NOMO-1 treated with DMSO at 0.1 percent for 48 hours (cell line): ENCODE results near the gene VOPP1.

Experiments
- DNase-seq: peaks from one replicate; lab custom pipeline; 2025; ENCODE audit not compliant: unreplicated experiment; lab: John Stamatoyannopoulos, UW

The VOPP1 gene

DNA sequence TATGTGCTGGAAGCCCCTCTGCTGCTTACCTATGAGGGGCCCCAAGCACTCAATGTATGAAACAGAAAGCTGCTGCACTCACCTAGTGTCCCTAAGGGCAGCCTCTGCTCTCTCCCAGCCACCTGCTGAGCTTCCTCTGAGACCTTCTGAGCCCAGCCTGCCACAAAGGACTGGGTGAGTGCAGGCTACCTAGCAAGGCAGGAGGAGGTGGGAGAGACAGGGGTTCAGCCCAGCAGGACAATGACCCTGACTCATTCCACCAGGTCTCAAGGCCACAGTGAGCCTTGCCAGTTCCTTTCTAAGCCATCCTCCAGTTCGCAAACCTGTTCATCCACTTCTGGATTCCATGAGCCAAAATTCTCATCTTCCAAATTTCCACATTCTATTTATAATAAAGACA is 16.3 kb downstream of the VOPP1 start:
- no peak for DNase-seq

- no peak for DNase-seq
Observed at GRCh38 chr7:55555160-55555559, 17.1 kb downstream of the VOPP1 start.

- no peak for DNase-seq
Observed at GRCh38 chr7:55554038-55554437, 18.3 kb downstream of the VOPP1 start.

DNA sequence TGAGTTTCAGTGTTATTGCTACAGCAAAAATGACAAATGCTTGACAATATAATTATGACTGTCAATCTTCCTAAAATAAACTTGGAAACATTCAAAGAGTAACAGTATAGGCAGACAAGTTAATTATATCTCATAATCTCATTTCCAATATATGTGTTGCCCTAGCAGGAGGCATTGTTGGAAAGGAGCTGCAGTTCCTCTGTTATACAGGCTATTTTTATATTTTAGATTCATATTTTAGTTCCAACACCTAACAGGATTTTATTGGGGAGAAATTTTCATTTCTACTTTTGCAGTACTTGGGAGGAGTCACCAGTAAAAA is 19.3 kb downstream of the VOPP1 start:
- DNase-seq: no peak

DNA sequence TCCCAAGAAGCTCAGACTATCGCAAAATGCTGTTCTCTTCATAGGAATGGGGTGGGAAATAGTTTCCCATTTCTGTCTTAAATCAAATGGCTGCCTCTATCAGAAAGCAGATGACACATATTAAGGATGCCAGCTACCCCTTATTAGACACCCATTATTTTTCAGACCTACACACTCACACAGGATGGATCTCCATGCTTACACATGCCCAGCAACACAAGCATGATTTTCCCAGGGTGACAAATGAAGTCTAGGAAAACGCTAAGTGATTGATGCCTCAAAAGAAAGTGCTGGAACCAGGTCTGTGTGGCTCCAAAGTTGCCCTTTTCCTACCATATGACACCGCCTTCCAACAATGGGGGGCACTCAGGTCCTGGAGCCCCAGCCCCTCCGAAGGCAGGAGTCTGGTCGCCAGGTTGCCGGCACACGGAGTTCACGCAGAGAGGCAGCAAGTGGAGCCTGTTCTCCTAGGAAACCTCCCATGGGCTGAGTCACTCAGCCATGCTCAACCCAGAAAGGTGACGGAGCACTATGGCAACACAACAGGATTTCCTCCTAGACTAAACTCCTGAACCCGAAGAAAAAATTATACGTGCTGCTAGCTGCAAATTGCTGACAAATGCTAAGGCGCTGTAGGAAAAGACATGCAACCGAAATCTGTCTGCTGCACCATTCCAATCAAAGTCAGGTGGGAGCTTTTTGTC is 19.8 kb downstream of the VOPP1 start:
- no peak for DNase-seq

DNA sequence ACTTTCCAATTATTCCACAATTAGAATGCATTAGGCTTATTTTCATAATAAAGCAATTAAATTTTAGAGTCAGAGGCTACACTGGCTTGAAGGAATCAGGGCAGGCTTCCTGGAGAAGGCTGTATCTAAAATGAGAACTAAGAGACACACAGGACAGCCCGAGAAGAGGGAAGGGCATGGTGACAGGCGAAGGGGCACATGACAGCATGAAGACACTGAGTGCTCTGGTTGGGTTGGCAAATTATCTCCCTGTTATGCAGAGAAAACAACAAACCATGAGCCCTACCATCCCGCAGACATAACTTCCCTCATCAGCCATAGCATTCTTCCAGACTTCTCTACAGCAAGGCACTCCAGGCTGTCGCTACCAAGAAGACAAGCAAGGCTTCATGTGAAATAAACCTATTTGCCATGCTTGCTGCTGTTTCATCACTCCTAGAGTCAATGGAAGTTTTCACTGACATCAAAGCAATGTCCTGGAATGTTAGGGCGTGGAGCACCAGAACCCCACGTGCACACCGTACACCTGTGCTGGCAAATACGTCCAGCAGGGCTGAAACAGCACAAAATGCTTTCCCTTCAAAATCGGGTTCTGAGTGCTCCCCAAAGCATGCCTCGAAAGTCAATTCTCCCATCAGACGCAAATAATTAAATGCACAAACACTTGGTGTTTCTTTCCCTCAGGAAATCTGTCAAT is 21.3 kb downstream of the VOPP1 start:
- DNase-seq: no peak

GRCh38 chr7:55550010-55550663 is 22.2 kb downstream of the VOPP1 start:
- DNase-seq: no peak

DNA sequence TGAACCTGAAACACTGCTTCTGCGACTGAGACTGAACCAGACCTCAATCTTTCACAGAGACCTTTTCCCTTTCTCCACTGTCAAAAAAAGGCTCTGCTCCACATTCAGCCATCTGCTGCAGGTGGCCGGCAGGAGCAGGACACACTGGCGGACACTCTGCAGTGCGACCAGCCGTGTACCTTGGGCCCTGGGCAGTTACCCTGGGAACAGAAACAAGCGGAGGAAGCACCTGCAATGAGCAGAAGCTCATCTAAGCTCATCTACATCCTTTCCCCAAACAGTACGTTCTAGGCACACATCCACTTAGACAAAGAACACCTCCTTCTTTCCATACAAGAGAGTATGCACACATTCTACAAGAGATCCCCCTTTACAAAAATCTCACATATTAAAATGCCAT is 22.8 kb downstream of the VOPP1 start:
- DNase-seq: no peak

DNA sequence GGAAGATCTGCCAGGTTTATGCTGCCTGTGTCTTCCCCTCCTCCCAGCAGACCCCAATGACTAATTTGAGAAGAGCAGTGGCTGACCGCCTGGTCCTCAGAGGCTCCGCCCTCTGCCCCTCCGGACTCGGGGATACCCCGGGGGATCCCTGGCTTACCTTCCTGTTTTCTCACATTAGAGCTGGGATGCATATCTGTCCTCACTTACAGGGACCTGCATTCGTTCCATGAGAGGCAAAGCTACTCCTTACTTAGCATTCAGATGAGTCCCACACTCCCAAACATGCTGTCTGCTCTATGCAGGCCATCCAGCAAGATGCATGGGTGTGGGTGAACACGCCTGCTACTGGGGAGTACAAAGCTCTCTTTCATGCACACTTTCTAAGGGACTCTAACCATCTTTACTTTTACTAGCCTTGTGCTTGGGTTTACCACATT is 24.0 kb downstream of the VOPP1 start:
- no peak for DNase-seq

DNA sequence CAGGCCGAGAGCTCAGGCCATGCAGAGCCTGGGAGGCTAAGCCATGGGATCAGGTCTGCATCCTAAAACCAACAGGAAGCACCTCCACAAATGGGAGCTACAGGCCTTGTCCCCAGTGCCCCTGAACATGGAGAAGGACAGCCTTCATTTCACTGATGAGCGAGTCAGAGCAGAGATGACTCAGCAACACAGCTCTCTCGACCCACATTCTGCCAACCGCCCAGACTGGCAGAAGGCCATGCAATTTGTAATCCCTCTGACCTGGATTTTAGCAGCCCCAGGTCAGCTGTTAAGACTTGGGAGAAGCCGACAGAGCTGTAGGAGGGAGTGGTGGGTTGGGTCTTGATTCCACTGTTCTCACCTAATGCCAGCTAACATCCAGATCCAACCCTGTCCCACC is 25.5 kb downstream of the VOPP1 start:
- peak; percentile 6 for DNase-seq

GRCh38 chr7:55545496-55545895 is 26.8 kb downstream of the VOPP1 start:
- no peak for DNase-seq

DNA sequence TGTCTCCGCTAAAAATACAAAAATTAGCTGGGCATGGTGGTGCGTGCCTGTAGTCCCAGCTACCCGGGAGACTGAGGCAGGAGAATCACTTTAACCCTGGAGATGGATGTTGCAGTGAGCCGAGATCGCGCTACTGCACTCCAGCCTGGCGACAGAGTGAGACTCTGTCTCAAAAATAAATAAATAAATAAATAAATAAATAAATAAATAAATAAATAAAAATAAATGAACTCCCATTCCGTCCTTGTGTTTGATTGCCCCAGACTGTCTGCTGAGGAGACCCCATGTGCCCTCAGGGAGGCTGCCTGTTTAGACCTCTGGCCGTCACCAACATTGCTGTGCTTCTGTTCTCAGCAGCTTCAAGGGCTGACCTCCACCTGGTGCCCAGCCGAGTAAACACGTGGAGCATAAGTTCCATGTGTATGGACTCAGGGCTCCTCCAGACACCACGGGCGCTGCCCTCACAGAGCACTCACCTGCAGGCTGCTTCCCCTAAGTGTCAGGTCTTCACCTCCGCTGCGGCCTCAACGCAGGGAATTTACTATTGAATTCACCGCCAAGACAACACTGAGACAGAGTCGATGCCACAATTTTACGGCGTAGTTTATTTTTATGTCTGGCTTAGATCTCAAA is 32.0 kb downstream of the VOPP1 start:
- DNase-seq: no peak

DNA sequence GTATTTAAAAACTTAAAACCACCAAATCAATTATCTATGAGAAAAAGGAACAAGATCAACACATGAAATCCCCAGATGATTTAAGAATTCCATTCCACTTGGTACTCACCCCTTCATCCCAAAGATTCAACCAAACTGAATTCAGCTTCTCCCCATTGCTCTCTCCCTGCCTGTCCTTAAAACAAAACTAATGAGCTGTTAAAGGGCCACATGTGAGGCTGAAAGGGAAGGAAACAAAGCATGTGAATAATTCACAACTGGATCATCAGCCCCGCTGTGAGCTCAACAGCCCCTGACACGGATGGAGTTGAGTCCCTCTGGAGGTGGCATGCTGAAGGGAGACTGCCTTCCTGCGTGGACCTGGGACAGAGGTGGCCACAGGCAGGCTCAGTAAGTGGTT is 32.9 kb downstream of the VOPP1 start:
- no peak for DNase-seq

DNA sequence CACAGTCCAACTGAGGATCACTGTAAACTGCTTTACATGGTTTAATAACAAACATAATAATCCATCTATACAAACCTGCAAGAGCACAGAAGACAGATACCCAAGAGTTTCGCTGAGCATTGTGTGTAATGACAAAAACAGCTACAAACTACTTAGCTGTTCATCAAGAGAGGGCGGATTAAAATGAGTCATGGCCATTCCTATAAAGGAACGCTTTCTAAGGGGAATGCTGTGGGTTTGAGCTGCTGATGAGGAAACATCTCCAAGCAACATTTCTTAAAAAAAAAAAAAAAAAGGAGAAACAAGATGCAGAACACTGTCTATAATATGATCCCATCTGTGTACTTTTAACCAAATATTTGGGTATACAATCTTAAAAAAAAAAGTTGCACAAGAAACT is 33.8 kb downstream of the VOPP1 start:
- no peak for DNase-seq

DNA sequence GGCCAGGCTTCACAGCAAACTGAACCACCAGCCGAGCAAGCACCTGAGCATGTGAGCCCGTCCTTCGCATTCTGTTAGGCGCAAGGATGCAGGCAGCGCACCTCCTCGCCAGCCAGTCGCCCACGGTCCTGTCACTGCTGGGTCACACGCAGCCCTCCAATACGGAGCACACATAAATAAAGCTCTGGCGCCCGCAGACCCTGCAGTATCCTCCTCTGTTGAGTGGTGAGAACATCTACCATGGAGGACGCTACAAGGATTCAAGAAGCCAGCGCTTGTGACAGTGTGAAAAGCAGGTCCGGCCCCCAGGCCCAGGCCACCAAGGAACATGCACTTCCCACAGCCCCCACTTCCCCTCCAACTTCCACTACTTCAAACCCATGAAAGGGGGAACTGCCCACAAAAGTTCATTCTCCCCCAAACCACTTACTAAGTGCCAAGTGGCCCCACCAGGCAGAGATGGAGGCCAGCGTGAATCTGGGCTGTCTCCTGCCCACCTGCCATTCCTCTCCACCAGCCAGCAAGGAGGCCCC is 34.8 kb downstream of the VOPP1 start:
- no peak for DNase-seq

DNA sequence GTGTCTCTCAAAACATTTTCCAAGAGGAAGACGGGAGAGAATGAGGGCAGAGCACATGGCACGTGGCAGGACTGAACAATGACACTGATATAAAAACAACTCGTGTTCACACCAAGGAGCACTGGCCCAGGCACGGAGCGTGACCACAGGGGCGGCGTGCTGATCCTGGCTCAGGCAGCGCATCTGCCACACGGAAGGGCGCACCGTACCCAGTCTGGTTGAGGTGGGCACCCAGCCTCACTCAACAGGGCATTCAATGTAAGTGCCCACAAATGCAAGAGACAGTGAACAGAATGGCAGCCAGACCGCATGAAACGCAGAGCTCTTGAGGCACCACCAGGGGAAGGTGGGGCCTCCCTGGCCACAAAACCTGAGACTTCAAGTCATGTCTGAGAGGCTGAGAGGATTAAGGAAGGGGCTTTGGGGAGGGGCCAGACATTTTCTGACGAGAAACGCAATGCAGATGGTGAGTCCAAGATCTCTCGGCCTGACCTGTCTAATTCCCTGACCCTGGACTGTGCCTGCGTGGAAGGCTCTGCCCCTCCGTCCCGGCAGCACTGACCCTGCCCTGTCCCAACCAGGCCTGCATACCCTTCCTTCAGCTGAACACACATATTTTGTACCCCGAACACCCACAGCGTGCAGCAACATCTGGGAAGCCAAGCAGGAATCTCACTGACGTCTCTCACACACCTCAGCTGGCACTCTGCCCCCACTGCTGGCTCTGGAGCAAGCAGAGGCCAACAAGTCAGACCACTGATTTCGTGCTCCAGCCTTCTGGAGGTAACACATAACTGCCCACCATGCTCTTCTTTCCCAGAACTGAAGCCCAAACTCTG is 35.5 kb downstream of the VOPP1 start:
- DNase-seq: no peak

DNA sequence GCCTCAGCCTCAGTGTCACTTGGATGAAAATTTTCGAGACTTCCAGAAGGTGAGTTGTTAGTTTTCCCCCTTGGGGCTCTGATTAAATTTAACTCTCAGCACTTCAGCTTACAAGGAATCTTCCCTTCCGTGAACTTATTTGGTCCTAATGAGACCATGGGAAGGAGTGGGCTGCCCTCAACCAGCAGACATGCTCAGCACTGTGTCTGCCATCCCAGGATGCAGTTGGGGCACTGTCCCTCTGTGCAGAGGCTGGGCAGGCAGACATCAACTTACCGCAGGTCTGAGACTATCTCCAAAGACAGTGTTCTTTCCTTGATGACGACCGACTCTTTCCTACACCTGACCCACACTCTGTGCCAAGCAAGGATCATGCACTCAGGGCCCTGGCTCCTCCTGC is 36.7 kb downstream of the VOPP1 start:
- no peak for DNase-seq

- DNase-seq: no peak
Observed at GRCh38 chr7:55534916-55535590, 37.2 kb downstream of the VOPP1 start.

- peak; percentile 97 for DNase-seq
Observed at GRCh38 chr7:55534262-55534915, 37.9 kb downstream of the VOPP1 start.

DNA sequence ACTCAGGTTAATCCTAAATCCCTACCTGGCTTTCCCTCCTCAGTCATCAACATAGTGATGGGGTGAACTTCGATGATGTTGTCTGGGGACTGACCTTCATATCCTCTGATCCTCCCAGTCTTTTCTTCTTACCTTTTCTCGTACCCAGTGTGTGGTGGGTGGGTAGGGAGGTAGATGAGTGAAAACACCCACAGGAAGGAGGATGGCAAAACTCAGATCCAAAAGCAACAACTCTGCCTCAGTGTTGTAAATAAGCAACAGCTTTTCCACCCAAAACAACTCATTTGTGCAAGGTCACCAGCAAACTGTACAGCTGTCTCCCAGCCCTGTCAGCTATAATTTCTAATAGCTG is 38.6 kb downstream of the VOPP1 start:
- no peak for DNase-seq
